GM18498 (cell line): ENCODE results near the gene RNU7-1.

Experiments used
- ATAC-seq: cut with Tn5 transposase; IDR thresholded peaks from one replicate; pipeline ENCODE4 v1.9.1; 2021; ENCODE audit warnings: mild to moderate bottlenecking, moderate library complexity; ENCODE audit not compliant: unreplicated experiment

RNU7-1 gene

GRCh38 chr12:6917491-6918231, 26.0 kb upstream of the RNU7-1 start:
- no peak for ATAC-seq

- no peak for ATAC-seq
Observed at GRCh38 chr12:6919588-6919987, 24.0 kb upstream of the RNU7-1 start.

GRCh38 chr12:6921539-6921938, 22.1 kb upstream of the RNU7-1 start:
- ATAC-seq: no peak

DNA sequence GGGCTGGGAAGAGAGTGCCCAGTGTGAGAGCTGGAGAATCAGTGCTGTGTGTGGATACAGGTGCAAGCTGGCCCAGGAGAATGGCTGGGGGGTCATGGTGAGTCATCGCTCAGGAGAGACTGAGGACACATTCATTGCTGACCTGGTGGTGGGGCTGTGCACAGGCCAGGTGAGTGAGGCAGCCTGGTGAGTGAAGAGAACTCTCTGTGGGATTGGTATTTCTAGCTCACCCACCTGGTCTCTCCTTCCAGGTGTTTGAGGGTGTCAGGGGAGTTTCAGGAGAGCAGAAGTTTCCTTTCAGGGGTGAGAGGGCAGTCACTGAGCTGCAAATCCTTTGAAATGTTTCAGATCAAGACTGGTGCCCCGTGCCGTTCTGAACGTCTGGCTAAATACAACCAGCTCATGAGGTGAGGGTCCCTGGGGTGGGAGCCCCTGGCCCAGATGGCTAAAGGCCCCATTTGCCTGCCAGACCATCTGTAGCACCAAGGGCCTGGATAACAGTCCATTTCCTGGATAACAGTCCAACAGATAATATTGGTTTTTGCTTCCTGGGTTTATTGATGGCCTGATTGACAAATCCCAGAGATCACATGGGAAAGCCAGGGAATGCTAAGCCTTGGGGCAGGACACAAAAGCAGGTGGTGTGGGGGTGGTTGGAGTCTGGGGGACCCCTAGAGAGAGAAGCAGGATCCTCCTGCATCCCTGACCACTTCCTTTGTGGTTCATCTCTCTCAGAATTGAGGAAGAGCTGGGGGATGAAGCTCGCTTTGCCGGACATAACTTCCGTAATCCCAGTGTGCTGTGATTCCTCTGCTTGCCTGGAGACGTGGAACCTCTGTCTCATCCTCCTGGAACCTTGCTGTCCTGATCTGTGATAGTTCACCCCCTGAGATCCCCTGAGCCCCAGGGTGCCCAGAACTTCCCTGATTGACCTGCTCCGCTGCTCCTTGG, 21.3 kb upstream of the RNU7-1 start:
- no peak for ATAC-seq

- no peak for ATAC-seq
Observed at GRCh38 chr12:6923003-6923732, 20.4 kb upstream of the RNU7-1 start.

- ATAC-seq: no peak
Observed at GRCh38 chr12:6923851-6924250, 19.8 kb upstream of the RNU7-1 start.

- ATAC-seq: no peak
Observed at GRCh38 chr12:6925239-6925539, 18.4 kb upstream of the RNU7-1 start.

DNA sequence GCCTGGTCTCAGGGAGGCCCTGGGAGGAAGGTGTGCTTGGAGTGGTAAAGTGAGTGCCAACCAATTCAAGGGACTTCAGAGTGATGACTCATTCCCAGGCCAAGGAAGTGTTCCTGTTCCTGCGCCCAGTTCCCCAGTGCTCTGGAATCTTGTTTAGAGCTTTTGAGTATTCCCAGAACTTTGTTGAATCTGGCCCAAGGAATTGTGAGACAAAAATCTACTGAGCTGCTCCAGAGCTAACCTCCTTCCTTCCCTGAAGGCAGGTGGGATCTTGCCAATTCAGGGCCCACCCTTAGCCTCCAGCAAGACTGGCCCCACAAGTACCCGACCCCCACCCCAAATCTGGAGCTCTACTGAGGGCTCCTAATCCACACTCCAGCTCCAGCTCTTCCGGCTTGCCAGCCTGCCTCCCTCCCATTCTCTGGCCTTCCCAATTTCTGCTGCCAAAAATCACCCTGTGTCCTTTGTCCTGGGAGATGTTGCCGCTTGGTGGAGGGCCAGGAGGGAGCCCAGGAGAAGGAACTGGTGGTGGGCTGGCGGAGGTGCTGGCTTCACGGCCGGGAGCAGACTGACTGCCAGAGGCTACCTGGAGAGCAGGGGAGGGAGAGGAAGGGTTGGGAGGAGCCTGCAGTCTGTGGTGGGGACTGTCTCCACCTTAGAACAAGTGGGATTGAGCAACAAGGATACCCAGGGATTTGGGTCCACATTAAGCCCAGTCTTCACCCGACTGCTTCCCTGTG, 17.9 kb upstream of the RNU7-1 start:
- ATAC-seq: no peak

DNA sequence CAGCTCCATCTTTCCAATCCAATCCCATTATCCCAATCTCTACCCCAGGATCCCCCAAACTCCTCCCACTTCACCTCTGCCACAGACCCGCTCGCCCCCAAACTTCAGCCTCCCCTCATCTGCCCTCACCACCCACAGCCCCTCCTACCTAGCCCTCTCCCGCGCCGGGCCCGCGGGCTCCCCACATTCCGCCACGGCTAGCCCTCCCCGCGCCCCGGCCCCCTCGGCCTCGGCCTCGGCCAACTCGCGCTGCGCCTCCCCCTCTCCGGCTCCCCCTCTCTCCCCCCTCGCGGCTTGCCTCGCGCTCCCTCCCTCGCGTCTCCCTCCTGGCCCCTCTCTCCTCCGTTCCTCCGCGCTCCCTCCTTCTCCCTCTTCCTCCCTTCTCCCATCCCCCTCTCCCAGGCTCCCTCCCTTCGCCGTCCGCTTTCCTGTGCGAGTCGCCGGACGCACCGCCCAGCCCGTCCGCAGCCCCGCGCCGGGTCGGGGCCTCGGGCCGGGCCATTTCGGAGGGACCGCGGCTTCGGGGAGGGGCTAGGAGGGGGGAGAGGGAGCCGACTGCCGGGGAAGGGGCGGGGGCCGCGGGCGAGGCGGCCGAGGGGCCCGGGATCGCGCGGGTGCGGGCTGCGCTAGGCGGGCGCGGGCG, 16.1 kb upstream of the RNU7-1 start, which contains the start of gene ATN1:
TSS of gene ATN1 (plus strand) at position 581 of the 643 bp plus-strand sequence. CDS start 6,043 bp downstream, outside the sequence.
- no peak for ATAC-seq

DNA sequence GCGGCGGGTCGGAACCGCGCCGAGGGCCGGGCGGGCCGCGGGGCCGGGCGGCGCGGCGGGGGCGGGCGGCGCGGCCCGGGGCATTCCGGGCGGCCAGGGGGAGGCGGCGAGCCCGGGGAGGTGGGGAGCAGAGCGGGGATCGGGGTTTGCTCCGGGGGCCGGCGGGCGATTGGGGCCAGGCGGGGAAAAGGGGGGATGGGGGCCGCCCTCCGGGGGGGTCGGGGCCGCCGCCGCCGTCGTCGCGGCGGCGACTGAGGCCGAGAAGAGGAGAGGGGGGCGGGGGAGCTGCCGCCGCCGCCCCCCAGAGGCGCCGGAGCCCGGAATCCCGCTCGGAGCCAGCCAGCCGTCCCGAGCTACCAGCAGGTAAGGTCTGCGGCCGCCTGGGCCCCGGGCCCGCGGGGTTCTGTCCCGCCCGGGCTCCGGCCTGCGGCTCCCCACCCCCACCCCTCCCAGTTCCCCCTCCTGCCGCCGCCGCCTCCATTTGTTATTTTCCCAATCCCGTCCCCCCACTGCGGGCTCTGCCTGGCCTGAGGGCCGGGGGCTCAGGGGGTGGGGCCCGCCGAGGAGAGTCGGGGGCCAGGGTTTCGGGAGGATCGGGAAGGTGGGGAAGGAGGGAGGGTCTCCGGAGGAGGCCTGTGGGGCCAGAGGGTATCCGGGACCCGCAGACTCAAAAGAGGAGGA, 15.5 kb upstream of the RNU7-1 start:
- no peak for ATAC-seq

DNA sequence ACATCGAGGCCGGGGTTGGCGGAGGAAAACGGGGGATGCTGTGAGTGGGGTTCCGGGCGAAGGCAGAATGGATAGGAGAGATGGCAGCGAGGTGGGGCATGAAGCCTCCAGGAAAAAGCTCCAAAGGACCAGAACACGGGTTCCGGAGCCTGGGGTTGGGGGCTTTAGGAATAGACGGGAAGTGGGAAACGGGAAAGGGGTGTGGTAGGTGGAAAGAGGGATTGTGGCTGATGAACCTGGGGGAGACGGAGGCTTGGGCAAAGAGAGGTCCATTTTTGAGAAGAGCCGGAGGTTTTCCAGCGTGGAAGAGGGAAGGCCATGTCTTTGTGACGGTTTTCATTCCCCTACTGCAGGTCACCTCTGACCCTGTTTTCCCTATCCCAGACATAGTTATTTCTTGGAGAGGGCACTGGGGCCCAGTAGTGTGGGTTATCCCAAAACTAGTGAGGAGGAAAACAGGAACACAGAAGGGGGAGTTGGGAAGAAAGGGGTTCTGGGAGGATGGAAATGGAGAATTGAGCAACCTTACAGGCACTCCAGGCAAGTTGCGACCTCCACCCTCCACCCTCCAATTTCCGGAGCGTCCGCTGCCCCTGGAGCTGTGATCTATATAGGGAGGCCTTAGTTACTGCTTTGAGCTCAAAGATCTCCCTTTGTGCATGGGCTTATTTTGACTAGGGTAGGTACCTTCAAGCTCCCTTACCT, 14.8 kb upstream of the RNU7-1 start:
- ATAC-seq: no peak

DNA sequence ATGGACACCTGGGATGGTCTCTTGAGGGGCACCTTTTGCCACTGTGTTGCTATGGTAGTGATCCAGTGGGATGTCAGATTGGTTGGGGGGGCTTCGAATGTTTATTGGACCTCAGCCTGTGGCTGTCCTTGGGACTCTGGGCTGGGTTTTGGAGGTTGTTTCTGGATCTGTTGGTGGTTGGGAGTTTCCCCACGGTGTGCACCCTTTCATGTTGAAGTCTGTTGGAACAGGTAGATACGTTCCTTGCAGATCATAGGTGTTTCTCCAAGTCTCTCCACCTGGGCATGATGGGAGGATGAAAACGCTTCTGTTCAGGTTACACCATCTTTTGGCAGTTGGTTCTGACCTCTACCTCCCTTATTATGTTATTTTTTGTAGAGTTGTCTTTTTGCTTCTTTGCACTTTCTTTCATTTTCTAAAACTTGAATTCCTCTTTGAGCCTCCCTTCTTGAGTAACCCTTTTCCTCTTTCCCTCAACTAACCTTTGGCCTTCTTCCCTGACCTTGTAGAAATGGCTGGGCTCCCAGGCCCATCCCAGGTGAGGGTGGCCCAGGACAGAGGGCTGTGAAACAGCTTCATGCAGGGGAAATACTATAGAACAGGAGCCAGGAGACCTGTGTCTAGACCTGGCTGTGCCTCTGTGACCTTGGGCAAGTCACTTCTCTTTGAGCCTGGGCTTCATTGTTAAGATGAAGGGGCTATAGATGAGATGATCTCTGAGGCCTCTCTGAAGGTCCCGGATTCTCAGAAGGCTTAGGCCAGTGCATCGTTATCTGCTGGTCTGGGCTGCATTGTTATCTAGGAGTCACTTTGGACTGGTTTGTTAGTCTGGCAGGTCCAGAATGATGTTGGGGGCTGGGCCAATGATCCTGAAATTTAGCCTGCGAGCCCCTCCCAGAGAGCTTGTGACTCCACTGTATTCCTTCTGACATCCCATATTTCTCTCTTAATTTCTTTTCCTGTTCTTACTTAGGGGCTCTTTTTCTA, 13.9 kb upstream of the RNU7-1 start:
- no peak for ATAC-seq

GRCh38 chr12:6932766-6933165, 10.8 kb upstream of the RNU7-1 start:
- no peak for ATAC-seq

GRCh38 chr12:6934110-6934509, 9.5 kb upstream of the RNU7-1 start:
- ATAC-seq: no peak

- ATAC-seq: no peak
Observed at GRCh38 chr12:6935371-6936193, 8.0 kb upstream of the RNU7-1 start.

GRCh38 chr12:6936194-6936635, 7.4 kb upstream of the RNU7-1 start:
- ATAC-seq: no peak
